ENCODE data around the gene VDAC2. TPM values are rescaled to one million over a fixed set of nuclear protein-coding genes. Genes with fewer than 3 reads are reported as not detected.
A peak's percentile ranks its signal among the peaks of the same experiment; 100 is the strongest.
"Not testable (repeated sequence)": the region's sequence is repeated elsewhere in the genome, so short reads cannot be mapped to it uniquely, and the experiment has no call there.

The VDAC2 gene
- total RNA-seq, 1 donor from 2014 or later, result 244 TPM

DNA sequence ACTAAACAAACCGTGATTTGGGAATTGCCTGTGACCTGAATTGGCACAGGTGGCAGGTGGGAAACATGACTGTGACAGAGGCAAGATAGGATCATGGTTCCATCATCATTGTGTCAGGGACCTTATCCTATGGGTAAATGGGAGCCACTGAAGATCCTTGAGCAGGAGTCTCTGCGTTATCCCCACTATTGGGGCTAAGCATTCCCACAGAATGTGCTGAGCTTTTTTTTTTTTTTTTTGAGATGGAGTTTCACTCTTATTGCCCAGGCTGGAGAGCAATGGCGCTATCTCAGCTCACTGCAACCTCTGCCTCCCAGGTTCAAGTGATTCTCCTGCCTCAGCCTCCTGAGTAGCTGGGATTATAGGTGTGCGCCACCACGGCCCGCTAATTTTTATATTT is 10.6 kb upstream of the VDAC2 start:
- DNase-seq (ENCODE audit: low read depth), result not testable (repeated sequence)

DNA sequence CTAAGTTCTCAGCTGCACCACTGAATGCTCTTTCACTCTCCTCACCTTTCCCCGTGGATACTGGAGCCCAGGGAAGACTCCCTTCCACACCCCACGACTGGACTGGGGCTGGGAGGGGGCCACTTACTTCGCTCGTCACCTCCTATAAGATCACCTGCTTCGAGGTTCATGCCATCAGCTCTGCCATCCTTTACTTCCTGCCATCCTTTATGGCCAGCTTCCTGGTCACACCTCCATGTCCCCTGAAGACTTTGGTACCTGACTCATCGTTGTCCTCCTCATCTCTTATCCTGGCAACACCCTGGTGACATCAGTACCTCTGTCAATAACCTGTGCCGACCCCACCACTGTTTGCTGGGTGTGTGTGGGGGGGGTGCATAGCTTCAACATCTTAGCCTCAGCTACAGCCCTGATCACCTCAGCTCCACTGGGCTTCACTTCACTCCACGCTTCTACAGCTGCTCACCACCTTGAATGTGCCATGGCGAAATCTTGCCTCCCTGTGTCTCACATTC is 8.7 kb upstream of the VDAC2 start:
- no peak for DNase-seq (ENCODE audit: low read depth)

DNA sequence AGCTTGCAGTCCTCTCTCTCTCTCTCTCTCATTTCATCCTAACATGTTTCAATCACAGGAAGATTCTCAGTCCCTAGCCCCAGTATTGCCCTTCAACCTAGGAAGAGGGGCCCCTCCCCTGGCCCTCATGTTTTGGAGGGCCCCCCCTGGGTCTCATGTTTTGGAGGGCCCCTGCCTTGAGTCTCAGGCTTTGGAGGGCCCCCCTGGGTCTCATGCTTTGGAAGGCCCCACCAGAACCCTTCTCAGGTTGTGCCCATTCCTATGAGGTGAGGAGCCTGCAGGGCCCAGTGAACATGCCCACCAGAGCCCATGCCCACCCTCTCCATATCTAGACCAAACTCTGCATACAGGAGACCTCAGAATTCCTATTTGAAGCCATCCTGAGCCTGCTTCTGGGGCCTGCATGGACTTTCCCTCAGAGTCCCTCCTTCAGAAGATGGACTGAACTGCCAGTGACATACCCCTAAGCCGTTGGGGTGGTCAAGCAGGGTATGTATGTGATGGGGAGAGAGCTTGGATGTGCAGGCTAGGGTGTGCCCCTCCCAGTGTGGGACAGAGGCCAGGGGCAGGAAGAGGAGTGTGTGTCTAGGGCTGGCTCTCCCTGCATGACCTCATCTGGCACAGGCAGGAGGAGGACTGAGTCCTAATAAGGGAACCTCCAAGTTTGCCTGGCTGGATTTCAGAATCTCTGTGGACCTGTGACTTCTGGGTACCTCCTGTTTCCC is 8.1 kb upstream of the VDAC2 start:
- no peak for DNase-seq (ENCODE audit: low read depth)

DNA sequence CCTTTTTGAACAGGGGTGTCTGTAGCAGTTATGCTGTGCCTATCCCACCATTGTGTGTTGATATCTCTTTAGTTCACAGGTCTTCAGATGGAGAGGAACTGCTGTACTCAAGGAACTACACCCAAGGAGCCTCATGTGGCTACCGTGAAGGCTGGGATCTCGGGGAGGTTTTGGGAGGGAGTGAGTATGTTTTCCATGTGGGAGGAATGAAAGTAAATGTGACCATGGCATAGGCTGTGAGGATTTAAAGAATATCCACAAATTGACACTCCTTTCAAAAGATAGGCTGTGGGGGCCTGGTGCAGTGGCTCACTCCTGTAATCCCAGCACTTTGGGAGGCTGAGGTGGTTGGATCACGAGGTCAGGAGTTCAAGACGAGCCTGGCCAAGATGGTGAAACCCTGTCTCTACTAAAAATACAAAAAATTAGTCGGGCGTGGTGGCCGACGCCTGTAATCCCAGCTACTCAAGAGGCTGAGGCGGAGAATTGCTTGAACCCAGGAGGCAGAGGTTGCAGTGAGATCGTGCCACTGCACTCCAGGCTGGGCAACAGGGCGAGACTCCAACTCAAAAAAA is 7.5 kb upstream of the VDAC2 start:
- DNase-seq (ENCODE audit: low read depth), result not testable (repeated sequence)

DNA sequence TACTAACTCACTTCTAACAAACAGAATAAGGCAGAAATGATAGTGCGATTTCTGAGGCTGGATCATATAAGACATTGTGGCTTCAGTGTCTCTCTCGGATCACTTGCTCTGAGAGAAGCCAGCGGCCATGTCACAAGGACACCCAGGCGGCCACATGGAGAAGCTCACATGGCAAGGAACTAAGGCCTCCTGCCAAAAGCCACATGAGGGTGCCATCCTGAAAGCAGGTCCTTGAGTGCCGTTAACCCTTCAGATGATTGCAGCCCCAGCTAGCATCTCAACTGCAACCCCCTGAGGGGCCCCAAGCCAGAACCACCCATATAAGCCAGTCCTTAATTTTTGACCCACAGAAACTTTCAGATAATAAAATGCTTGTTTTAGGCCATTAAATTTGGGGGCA is 6.9 kb upstream of the VDAC2 start:
- DNase-seq (ENCODE audit: low read depth), result no peak

DNA sequence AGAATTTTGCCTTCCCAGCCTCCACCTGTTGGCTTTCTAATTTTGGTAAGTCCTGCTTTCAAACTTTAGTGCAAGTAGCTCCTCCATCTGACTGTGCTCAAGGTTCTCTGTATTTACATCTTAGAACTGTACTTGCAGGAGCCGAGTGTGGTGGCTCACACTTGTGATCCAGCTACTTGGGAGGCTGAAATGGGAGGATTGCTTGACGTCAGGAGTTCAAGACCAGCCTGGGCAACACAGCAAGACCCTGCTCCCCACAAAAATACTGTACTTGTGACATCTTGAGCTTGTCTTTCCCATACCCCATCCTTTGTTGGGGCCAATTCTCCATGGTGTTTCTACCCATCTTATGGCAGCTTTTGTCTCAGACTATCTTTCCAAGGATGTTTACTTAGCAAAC is 4.7 kb upstream of the VDAC2 start:
- no peak for DNase-seq (ENCODE audit: low read depth)

DNA sequence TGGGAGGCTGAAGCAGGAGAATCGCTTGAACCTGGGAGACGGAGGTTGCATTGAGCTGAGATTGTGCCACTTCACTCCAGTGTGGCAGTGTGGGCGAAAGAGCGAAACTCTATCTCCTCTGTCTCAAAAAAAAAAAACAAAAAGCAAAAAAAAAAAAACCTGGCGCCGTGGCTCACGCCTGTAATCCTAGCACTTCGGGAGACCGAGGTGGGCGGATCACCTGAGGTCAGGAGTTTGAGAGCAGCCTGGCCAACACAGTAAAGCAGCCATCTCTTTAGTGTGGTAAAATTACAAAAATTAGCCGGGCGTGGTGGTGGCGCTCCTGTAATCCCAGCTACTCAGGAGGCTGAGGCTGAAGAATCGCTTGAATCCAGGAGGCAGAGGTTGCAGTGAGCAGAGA is 4.0 kb upstream of the VDAC2 start:
- not testable (repeated sequence) for DNase-seq (ENCODE audit: low read depth)

DNA sequence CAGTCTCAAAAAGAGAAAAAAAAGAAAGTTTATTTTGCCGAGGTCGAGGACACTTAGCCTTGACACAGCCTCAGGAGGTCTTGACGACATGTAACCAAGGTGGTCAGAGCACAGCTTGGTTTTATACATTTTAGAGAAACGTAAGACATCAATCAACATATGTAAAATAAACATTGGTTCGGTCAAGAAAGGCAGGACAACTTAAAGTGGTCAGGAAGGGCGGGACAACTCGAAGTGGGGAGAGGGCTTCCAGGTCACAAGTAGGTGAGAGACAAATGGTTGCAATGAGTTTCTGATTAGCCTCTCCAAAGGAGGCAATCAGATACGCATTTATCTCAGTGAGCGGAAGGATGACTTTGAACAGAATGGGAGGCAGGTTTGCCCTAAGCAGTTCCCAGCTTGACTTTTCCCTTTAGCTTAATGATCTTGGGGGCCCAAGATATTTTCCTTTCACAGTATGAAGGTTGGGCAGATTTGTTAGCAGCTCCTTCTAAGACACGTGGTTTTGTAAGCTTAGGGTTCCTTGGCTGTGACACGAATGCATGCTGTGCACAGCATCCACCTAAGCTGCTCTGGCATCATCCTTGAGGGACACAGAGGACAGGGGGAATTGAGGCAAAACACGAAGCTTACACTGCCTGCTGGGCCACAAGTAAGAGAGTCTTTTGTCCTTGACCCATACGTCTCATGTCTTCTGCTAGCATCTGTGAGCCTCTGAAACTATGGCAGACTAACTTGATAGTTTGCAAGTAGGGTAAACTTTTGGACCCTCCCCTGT is 3.3 kb upstream of the VDAC2 start:
- DNase-seq (ENCODE audit: low read depth), result no peak

DNA sequence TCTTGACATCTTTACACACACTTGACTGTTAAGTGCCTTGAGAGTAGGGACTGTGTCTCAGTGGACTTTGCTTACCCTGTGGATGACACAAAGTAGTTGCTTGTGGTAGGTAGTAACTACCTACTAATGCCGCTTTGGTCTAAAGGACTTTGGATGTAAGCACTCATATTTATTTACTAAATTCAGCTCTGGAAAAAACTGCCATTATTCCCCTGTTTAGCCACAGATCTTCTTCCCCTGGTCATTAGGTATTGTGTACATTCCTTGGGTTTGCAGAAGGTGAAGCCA is 2.8 kb upstream of the VDAC2 start:
- DNase-seq (ENCODE audit: low read depth), result no peak

DNA sequence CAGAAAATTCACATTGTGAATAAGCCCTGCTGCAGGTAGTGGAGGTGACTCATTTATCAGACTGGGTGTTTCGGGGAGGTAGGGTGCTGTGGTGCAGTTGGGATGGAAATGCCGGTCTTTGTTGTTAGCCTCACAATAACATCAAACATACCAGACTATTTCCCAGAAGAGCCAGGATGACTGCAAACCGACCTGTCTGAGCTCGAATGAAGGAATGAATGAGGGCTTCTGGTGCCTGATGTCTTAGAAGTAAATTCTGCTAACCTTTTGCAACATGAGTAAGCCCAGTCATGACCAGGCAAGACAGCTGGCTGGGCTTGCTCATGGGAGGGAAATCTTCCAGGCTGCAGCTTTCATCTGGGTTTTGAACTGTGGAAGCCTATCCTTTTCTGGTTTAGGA is 2.4 kb upstream of the VDAC2 start:
- DNase-seq (ENCODE audit: low read depth), result peak; percentile 69

DNA sequence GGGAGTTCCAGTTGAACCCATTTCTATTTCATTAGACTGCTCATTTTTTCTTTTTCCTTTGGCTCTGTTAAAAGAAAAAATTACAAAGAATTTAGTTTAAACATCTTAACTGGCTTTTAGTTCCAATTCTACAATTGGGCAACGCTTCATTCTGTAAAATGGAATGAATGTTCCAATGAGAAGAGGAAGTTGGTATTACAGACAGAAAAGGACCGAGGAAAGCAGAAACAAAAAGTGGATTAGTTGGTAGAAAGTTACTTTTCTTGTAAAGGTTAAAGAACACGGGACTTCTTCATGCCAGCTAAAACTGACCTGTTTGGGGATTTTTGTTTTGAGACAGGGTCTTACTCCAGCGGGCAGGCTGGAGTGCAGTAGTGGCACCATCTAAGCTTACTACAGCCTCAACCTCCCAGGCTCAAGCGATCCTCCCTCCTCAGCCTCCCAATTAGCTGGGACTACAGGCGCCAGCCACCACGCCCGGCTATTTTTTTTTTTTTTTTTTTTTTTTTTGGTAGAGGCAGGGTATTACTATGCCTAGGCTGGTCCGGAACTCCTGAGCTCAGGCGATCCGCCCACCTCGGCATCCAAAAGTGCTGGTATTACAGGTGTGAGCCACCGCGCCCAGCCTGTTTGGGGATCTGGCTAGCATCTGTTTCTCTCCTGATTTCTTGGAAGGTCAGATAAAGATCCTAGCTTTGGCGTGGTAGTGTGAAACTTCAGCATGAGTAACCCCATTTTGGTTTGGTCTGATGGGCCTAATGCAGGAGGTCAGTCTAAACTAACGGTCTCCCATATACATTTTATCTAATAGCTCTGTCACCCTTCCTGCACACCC is 1.3 kb upstream of the VDAC2 start:
- DNase-seq (ENCODE audit: low read depth), result no peak

DNA sequence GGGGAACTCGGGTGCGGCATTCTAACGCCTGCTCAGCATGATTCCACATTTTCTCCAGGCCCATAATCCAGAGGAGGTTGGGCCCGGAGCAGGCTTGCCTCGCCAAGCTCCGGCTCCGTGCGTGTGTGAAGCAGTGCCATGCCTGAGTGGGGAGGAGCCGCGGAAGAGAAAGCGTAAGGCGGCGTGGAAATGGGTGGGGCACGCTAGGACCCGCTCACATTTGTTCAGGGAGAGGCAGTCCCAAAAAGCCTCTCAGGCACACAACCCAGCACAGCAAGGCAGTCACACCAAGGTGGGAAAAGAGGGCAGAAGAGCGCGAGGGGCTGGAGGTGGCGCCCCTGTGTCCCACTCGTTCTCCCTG is 695 bp upstream of the VDAC2 start:
- DNase-seq (ENCODE audit: low read depth), result peak; percentile 45

DNA sequence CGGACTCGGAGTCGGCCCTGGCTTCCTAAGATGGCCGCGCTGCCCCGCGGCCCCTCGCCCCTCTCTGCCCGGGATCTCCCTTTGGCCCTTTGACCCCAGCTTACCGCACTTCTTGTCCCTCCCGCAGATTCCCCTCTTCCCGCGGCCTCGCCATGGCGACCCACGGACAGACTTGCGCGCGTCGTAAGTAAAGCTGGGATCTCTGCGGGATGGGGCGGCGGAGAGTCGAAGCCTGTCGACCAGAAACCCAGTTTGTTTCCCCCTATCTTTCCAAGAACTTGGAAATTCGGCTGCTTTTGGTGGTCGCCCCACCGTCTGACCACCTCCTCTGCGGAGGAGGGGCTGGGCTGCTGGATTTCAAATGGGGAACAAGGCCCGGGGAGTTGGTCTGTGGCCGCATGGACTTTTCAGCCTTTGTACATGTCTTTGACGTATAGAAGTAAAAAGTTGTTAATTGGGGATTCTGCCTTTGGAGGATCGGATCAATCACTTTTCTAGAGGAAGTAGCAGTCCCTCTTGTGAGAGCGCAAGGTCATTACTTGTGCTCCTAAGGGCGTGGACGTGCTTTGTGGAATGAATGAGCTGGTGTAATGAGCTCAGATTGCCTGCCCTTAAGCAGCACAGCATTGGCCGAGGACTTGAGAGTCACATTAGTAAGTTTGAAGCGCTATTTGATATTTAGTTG is 553 bp downstream of the VDAC2 start:
- DNase-seq (ENCODE audit: low read depth), result peak; percentile 55

DNA sequence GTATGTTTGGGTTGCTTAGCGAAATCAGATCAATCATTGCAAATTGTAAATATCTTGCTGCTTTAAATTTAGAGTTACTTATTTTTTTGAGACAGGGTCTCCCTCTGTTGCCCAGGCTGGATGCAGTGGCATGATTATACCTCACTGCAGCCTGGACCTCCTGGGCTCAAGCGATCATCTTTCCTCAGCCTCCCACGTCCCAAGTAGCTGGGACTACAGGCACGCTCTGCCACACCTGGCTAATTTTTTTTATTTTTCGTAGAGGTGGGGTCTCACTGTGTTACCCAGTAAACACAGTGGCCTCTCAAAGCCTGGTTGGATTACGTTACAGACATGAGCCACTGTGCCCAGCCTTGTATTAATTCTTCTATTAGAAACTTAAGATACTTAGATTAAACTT is 1.7 kb downstream of the VDAC2 start:
- DNase-seq (ENCODE audit: low read depth), result no peak

DNA sequence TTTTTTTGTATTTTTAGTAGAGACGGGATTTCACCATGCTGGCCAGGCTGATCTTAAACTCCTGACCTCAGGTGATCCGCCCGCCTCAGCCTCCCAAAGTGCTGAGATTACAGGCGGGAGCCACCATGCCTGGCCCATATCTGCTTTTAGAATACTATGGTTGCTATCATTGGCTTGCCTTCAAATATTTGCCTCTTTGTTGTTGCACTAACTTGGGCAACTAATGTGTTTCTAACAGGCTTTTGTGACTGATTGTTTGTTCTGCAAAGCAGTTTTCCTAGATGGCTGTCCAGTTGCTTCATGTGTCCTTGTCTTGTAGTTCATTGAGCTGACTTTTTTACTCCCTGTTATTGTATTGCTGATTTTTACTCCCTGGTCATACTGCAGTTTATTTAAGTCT is 9.7 kb downstream of the VDAC2 start:
- no peak for DNase-seq (ENCODE audit: low read depth)

DNA sequence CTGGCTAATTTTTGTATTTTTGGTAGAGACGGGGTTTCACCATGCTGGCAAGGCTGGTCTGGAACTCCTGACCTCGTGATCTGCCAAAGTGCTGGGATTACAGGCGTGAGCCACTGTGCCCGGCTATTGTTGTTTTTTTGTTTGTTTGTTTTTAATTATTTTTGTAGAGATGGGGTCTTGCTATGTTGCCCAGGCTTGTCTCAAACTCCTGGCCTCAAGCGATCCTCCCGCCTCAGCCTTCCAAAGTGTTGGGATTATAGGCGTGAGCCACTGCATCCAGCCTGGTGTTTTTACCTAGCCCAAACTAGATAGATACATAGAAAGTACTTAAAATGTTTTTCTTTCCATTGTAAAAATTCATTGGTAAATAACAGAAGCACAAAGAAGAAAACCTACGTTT is 10.9 kb downstream of the VDAC2 start:
- not testable (repeated sequence) for DNase-seq (ENCODE audit: low read depth)

DNA sequence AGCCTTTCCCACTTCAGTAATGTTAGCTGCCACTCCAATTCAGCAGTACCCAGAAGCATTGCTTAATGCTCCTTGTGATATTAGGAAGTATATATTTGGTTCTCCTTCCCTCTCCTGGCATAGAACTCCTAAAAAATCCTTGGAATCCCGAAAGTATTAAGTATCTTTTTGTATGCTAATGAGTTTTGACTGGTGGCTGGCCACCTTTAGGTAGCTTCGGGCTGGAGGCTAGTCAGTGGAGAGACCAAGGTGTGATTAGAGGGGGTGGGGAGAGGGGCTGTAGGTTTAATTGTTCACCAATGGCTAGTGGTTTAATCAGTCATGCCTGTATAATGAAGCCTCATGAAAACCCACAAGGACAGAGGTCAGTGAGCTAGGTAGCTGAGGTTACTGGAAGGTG is 12.9 kb downstream of the VDAC2 start:
- peak; percentile 59 for DNase-seq (ENCODE audit: low read depth)

DNA sequence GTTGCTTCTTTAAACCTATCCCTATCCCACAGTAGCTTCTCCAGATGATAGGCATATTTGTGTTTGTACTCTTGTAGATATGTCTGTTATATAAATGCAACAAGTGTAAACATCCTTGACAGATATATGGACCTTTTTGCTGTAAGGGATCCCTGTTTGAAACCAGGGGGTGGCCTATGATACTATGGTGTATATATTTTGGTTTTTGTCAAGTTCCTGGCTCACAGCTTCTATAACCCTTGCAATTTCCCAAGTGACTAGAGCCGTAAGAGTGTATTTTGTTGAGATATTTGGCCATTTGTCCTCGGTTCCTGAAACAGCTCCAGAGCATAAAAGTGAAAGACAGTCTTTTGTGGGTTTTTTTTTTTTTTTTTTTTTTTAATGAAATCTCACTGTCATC is 15.5 kb downstream of the VDAC2 start:
- no peak for DNase-seq (ENCODE audit: low read depth)

DNA sequence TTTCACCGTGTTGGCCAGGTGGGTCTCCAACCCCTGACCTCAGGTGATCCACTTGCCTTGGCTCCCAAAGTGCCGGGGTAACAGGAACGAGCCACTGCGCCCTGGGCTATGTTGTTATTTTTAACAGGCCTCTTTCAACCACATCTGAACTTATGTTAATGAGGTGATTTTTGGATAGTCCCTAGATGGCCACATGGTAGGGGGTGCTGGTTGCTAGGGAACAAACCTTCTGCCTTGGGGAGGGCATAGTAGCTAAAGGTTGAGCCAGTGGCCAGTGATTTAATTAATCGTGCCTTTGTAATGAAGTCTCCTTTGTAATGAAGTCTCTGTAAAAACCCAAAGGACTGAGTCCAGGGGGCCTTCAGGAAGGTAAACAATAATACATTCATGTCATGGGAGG is 16.1 kb downstream of the VDAC2 start:
- peak; percentile 47 for DNase-seq (ENCODE audit: low read depth)

DNA sequence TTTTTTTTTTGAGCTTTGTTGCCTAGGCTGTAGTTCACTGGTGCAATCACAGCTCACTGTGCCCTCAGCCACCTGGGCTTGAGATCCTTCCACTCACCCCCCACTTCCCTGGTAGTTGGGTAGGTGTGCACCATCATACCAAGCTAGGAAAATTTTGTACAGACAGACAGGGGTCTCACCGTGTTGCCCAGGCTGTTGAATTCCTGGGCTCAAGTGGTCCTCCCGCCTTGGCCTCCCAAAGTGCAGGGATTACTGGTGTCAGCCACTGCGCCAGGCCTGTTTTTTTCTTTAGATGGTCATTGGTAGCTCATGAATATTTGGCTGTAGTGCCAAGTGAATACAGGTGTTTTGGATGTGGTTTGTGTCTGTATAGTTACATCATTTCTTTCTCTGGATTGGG is 17.7 kb downstream of the VDAC2 start:
- no peak for DNase-seq (ENCODE audit: low read depth)

DNA sequence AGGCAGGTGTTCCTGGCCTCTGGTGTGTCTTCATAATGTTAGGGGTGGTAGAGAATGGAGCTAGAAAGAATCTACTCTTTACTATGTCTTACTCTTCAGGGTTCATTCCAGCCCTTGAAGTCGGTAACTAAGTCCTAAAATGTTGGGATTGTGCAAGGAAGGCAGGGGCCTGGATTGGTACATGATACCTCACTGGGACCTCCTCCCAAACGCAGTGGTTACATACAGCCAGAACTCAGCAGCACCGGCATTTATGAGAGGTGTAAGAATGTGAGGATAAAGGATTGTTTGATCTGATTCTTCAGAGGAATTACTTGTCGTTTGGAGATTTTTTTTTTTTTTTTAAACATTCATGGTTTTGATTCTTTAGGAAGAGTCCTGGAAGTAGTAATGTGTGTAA is 18.2 kb downstream of the VDAC2 start:
- no peak for DNase-seq (ENCODE audit: low read depth)

DNA sequence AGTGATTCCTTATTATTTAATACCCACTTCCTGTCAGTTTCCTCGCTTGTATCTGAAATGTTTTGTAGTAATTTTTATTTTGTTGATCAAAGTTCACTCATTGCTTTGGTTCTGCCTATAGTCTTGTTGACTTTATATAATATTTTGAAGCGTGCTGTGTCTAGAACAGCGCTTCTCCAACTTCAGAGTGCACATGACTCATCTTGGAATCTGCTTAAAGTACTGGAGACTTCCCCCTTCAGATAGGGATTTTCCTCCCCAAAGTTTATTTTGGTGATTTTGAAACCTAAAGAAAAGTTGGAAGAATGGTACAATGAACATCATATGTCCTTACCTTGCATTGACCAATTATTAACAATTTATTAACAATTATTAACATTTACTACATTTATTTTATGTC is 19.4 kb downstream of the VDAC2 start:
- DNase-seq (ENCODE audit: low read depth), result no peak

Measured in renal cortical epithelial cell (primary cell).